Kidney capillary endothelial cell (primary cell): ENCODE measurements around the gene PPM1G.
"Not testable (repeated sequence)": the region's sequence is repeated elsewhere in the genome, so short reads cannot be mapped to it uniquely, and the experiment has no call there.

Source experiments
- DNase-seq: peaks from one replicate; pipeline ENCODE4 v3.0.0-alpha.2; 2018; ENCODE audit warnings: low spot score

PPM1G gene

GRCh38 chr2:27409321-27410073 lies at the start of gene PPM1G:
TSS of gene PPM1G (minus strand) at chr2:27409591. CDS start at chr2:27409422, 169 bp downstream.
- DNase-seq = peak; percentile 92

GRCh38 chr2:27453968-27454367 lies 44.6 kb upstream of the PPM1G start:
- no peak for DNase-seq

- DNase-seq = no peak
Observed at GRCh38 chr2:27451095-27451494, 41.7 kb upstream of the PPM1G start.

GRCh38 chr2:27448381-27448780 lies 39.0 kb upstream of the PPM1G start:
- no peak for DNase-seq

GRCh38 chr2:27446057-27446456 lies 36.7 kb upstream of the PPM1G start:
- DNase-seq = no peak

GRCh38 chr2:27445615-27446014 lies 36.2 kb upstream of the PPM1G start:
- no peak for DNase-seq

- no peak for DNase-seq
Observed at GRCh38 chr2:27445155-27445554, 35.8 kb upstream of the PPM1G start.

- no peak for DNase-seq
Observed at GRCh38 chr2:27442920-27443282, 33.5 kb upstream of the PPM1G start.

- no peak for DNase-seq
Observed at GRCh38 chr2:27441958-27442919, 32.8 kb upstream of the PPM1G start, which contains the start of gene KRTCAP3. TSS of gene KRTCAP3 (plus strand) at chr2:27442381. CDS start at chr2:27442413, 32 bp downstream.

- no peak for DNase-seq
Observed at GRCh38 chr2:27441226-27441926, 32.0 kb upstream of the PPM1G start.

GRCh38 chr2:27435628-27436027 lies 26.2 kb upstream of the PPM1G start:
- no peak for DNase-seq

GRCh38 chr2:27431395-27431794 lies 22.0 kb upstream of the PPM1G start:
- DNase-seq = peak; percentile 72

- peak; percentile 92 for DNase-seq
Observed at GRCh38 chr2:27428978-27429541, 19.7 kb upstream of the PPM1G start.

GRCh38 chr2:27428213-27428977 lies 19.0 kb upstream of the PPM1G start, which contains the start of gene NRBP1:
TSS of gene NRBP1 (plus strand) at chr2:27428631. CDS start at chr2:27433274, 4,643 bp downstream.
- DNase-seq = peak; percentile 86

GRCh38 chr2:27427863-27428212 lies 18.4 kb upstream of the PPM1G start:
- no peak for DNase-seq

- not testable (repeated sequence) for DNase-seq
Observed at GRCh38 chr2:27425039-27425438, 15.6 kb upstream of the PPM1G start.

- DNase-seq = no peak
Observed at GRCh38 chr2:27422958-27423357, 13.6 kb upstream of the PPM1G start.

- no peak for DNase-seq
Observed at GRCh38 chr2:27421660-27422250, 12.4 kb upstream of the PPM1G start.

GRCh38 chr2:27420996-27421395 lies 11.6 kb upstream of the PPM1G start:
- no peak for DNase-seq

GRCh38 chr2:27416151-27416550 lies 6.8 kb upstream of the PPM1G start:
- DNase-seq = no peak
